CD4-positive, alpha-beta T cell (primary cell): Measurements from ENCODE around the gene EVA1B. TPM values are rescaled to one million over a fixed set of nuclear protein-coding genes. Genes with fewer than 3 reads are reported as not detected.
A peak's percentile ranks its signal among the peaks of the same experiment; 100 is the strongest.

ENCODE experiments used
- ATAC-seq: fragments of 200-7000 bp; cut with Tn5 transposase; one replicate; pipeline ENCODE4 v1.10.0; 2022; ENCODE audit warnings: mild to moderate bottlenecking; ENCODE audit not compliant: poor library complexity
- CTCF ChIA-PET: fragments of 350-600 bp; sonication (Branson Sonifier 250); formaldehyde crosslinking; loops from one replicate; lab custom pipeline; 2021; ENCODE audit warnings: antibody characterized with exemption, inconsistent platforms; lab: Charles Lee
- POLR2A ChIA-PET: fragments of 350-600 bp; sonication (Branson Sonifier 250); formaldehyde crosslinking; loops from one replicate; lab custom pipeline; 2021; ENCODE audit warnings: antibody characterized with exemption, inconsistent platforms; lab: Charles Lee
- DNase-seq, 14 experiments: peaks; one replicate each; pipeline ENCODE4 v3.0.0-alpha.2; 2013 to 2020; ENCODE audit warnings: mixed read lengths in 2 of 14
- H3K27ac ChIP-seq, 2 donors: one replicate each; pipeline versions ENCODE4 v1.5.1 to v1.7.0; 2013; ENCODE audit warnings: low read length in 2 of 2, low read depth in 1 of 2, mild to moderate bottlenecking in 1 of 2
- H3K27me3 ChIP-seq, 2 experiments: 1 replicate in 1 of 2; 2 replicates in 1 of 2; pipeline versions ENCODE4 v1.6.1 to v1.7.0; 2013; ENCODE audit warnings: low read length in 2 of 2, control low read depth in 1 of 2, mild to moderate bottlenecking in 1 of 2, moderate library complexity in 1 of 2; ENCODE audit not compliant: insufficient read depth in 2 of 2, control insufficient read depth in 1 of 2
- H3K36me3 ChIP-seq: one replicate; pipeline ENCODE4 v1.6.1; 2013; ENCODE audit warnings: low read length, control low read depth; ENCODE audit not compliant: insufficient read depth
- H3K4me1 ChIP-seq: one replicate; pipeline ENCODE4 v1.6.1; 2013; ENCODE audit warnings: low read length, control low read depth; ENCODE audit not compliant: insufficient read depth
- H3K4me3 ChIP-seq: one replicate; pipeline ENCODE4 v1.5.1; 2013; ENCODE audit warnings: mild to moderate bottlenecking, low read length, moderate library complexity
- H3K9me3 ChIP-seq, 2 experiments: 1 replicate in 1 of 2; 2 replicates in 1 of 2; pipeline versions ENCODE4 v1.6.1 to v1.7.0; 2013; ENCODE audit warnings: low read length in 2 of 2, mild to moderate bottlenecking in 2 of 2, control low read depth in 1 of 2, moderate library complexity in 1 of 2; ENCODE audit not compliant: control insufficient read depth in 1 of 2, insufficient read depth in 1 of 2
- H3K27ac Mint-ChIP-seq: one replicate; pipeline ENCODE4 v1.8.0; 2020; ENCODE audit warnings: mixed read lengths
- H3K27me3 Mint-ChIP-seq: one replicate; pipeline ENCODE4 v1.8.0; 2021; ENCODE audit warnings: mixed read lengths
- H3K36me3 Mint-ChIP-seq: one replicate; pipeline ENCODE4 v1.8.0; 2021; ENCODE audit warnings: low read depth, mixed read lengths
- H3K4me1 Mint-ChIP-seq: one replicate; pipeline ENCODE4 v1.8.0; 2021; ENCODE audit warnings: low read depth, mixed read lengths
- H3K4me3 Mint-ChIP-seq: one replicate; pipeline ENCODE4 v1.8.0; 2020; ENCODE audit warnings: mild to moderate bottlenecking, mixed read lengths
- H3K9me3 Mint-ChIP-seq: one replicate; pipeline ENCODE4 v1.8.0; 2020; ENCODE audit warnings: mixed read lengths
- CTCF ChIP-seq: fragments of 200-600 bp; IDR thresholded peaks from one replicate; pipeline ENCODE4 v1.8.0; 2022; ENCODE audit warnings: antibody characterized with exemption, mild to moderate bottlenecking
- intact Hi-C, 2 experiments: fragments of 100-400 bp; cut with DNase I in 1 of 2; cut with micrococcal nuclease in 1 of 2; formaldehyde crosslinking; loops; one replicate each; pipeline versions ENCODE4 v1.15.1 to v1.9.0; 2023 to 2025; cut with DNase I, micrococcal nuclease
- total RNA-seq, 174 experiments: library from RNA in 2 of 174; stranded (reverse) in 2 of 174; gene quantifications; one replicate each; pipeline ENCODE4 v1.2.3 and lab custom pipeline; 2021 to 2026

EVA1B gene
- total RNA-seq, 2 experiments from 2014 or later, result 1.5 to 1.8 TPM

DNA sequence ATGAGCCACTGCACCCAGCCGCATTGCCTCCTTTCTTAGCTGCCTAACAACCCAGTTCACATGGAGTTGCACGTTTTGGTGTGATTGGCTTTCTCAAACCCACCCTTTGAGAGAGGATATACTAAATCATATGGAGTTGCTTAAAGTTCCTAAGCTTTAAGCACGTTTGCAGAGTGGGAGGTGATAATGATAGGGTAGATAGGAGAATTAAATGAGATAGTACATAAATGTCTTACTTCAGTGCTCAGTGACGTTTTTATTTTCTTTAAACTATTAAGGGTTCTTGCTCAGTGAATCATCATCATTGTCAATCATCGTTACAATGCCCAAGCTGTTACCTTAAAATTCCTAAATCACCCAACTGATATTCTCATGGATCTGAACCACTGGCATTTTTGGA is 20.2 kb downstream of the EVA1B start:
- no peak for ATAC-seq
- peaks cover 24% of the 10 kb centered on the region for H3K4me1 ChIP-seq
- no peaks in the 10 kb centered on the region for H3K27me3 Mint-ChIP-seq
- H3K4me3 ChIP-seq, result no peak overlapping the region
- TF ChIP-seq CTCF, result no peak
- peak overlapping the region; percentile 56 for H3K4me3 Mint-ChIP-seq
- H3K27ac ChIP-seq, result no peak overlapping the region
- H3K27me3 ChIP-seq, result no peaks in the 10 kb centered on the region
- H3K36me3 ChIP-seq, result peaks cover 54% of the 10 kb centered on the region
- POLR2A ChIA-PET, result no interaction called here
- CTCF ChIA-PET, result interaction anchor here (2.0 kb wide), 1 partner anchor 154 kb away, joined by 5 read pairs; the partner anchor contains the start of gene TRAPPC3
- intact Hi-C loops, result loop anchor here in 1 of 2 experiments (5.0 kb wide), 1 partner anchor 151 kb away; no protein-coding TSS in a partner anchor
- no peaks in the 10 kb centered on the region for H3K9me3 ChIP-seq
- no peak for DNase-seq
- H3K36me3 Mint-ChIP-seq, result peaks cover 68% of the 10 kb centered on the region
- H3K27ac Mint-ChIP-seq, result no peak overlapping the region
- no peaks in the 10 kb centered on the region for H3K9me3 Mint-ChIP-seq
- peaks cover 16% of the 10 kb centered on the region for H3K4me1 Mint-ChIP-seq

DNA sequence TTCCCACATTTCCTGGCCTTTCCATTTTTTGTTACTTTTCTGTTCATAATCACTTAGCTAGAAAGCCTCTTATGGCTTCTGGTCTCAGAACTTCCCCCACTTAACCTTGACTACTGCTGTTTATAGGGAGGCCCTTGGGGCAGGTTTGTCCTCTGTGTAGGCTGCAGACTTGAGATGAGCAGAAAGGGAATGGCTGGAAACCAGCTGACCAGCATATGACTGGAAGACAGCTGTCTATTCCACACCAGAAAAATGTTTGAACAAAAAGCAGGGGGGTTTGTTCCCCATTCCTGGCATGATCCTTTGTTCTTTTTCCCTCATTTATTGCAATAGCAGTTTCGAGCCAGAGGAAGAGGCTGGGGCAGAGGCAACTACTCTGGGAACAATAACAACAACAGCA is 22.2 kb downstream of the EVA1B start:
- no peaks in the 10 kb centered on the region for H3K9me3 Mint-ChIP-seq
- POLR2A ChIA-PET, result no interaction called here
- Histone ChIP-seq H3K27me3 (no peaks in the 10 kb centered on the region), H3K9me3 (no peaks in the 10 kb centered on the region), H3K36me3 (peaks cover 73% of the 10 kb centered on the region), H3K27ac (no peak overlapping the region), H3K4me1 (peaks cover 9% of the 10 kb centered on the region), H3K4me3 (no peak overlapping the region)
- no peak for TF ChIP-seq CTCF
- peaks cover 7% of the 10 kb centered on the region for H3K4me1 Mint-ChIP-seq
- H3K27ac Mint-ChIP-seq, result no peak overlapping the region
- DNase-seq, result no peak
- no peaks in the 10 kb centered on the region for H3K27me3 Mint-ChIP-seq
- intact Hi-C loops, result loop anchor here in 1 of 2 experiments (5.0 kb wide), 1 partner anchor 149 kb away; no protein-coding TSS in a partner anchor
- H3K36me3 Mint-ChIP-seq, result peaks cover 80% of the 10 kb centered on the region
- H3K4me3 Mint-ChIP-seq, result no peak overlapping the region
- no peak for ATAC-seq
- CTCF ChIA-PET, result interaction anchor here (0.6 to 1.6 kb wide), 3 partner anchors 10 to 1152 kb away, joined by 3 to 9 read pairs (median 6); partner anchors contain the start of gene TRAPPC3

- POLR2A ChIA-PET, result no interaction called here
- no peak overlapping the region for H3K4me3 Mint-ChIP-seq
Measured at GRCh38 chr1:36300526-36300925, 22.9 kb downstream of the EVA1B start.

More at GRCh38 chr1:36300526-36300925, 22.9 kb downstream of the EVA1B start:
- Mint-ChIP-seq H3K27ac (peak overlapping the region; percentile 28), H3K27me3 (no peaks in the 10 kb centered on the region), H3K4me1 (peaks cover 6% of the 10 kb centered on the region), H3K9me3 (no peaks in the 10 kb centered on the region), H3K36me3 (peaks cover 86% of the 10 kb centered on the region)
- Histone ChIP-seq H3K27ac (peak overlapping the region in 1 of 2 donors; percentile 17), H3K4me1 (peaks cover 2% of the 10 kb centered on the region), H3K36me3 (peaks cover 79% of the 10 kb centered on the region), H3K4me3 (no peak overlapping the region), H3K9me3 (no peaks in the 10 kb centered on the region), H3K27me3 (no peaks in the 10 kb centered on the region)
- ATAC-seq, result peak; percentile 15
- no peak for TF ChIP-seq CTCF
- CTCF ChIA-PET, result interaction anchor here (0.8 to 1.6 kb wide), 6 partner anchors 10 to 151 kb away, joined by 3 to 9 read pairs (median 6); partner anchors contain the start of gene TRAPPC3
- peak in 2 of 14 experiments; percentile 43 to 58 for DNase-seq
- intact Hi-C loops, result loop anchor here in 1 of 2 experiments (5.0 kb wide), 1 partner anchor 148 kb away; no protein-coding TSS in a partner anchor
